Measurements from ENCODE around the gene FMN2. TPM values are rescaled to one million over a fixed set of nuclear protein-coding genes. Genes with fewer than 3 reads are reported as not detected.
A peak's percentile ranks its signal among the peaks of the same experiment; 100 is the strongest.

Gene FMN2
- total RNA-seq, 8 experiments from 2014 or later, result 0.27 to 29.0 (median 23.0) TPM

DNA sequence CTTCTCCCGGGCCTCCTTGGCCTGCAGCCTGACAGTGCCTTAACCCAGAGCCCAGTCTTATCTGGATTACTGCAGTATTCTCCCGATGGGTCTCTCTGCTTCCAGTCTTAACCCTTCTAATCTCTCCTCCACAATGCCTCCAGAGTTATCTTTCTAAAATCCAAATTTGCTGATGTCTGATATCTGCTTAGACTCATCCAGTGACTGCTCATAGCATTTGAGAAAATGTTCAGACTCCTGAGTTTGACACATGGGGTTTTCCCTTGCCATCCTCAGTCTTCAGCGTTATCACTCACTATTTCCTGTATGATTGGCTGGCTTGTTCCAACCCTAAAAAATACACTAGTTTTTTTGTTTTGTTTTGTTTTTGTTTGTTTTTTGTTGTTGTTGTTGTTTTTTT is 102.0 kb downstream of the FMN2 start:
- WGBS, 10 experiments, result 39 to 100% (median 85%) methylated on average over 1 to 3 of the region's 3 CpGs
- in situ Hi-C loops (cut with MboI; ENCODE audit: low pct_unique_long_range_greater_than_20kb in 2 of 9, low sequenced_read_pairs in 9 of 9, unreplicated experiment in 9 of 9), result loop anchor here in 4 of 9 experiments (25.0 kb wide), 2 partner anchors 419 to 494 kb away; partner anchors contain the start of gene GREM2 (in 1 of the 4)

DNA sequence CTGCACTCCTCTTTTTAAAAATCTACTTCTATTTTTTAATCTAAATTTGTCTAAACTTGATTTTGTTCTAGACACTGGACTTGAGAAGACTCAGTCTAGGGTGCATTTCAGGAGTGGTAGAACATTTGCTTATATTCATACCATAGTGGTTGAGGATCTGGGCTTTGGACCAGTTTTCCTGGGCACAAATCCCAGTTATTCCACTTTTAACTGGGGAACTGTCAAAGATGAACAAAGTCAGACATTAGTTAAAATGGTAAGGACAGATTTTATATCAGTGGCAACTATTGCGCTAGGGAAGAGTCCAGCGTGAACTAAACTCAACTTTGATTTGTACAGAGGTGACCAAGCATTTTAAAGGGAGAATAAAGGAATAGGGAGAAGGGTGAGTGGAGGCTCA is 102.4 kb downstream of the FMN2 start:
- Histone ChIP-seq H3K27ac (no peak overlapping the region), H3K4me3 (no peak overlapping the region), H3K4me1 (replicated peaks in 1 of 2) (peaks cover 0 to 3% of the 10 kb centered on the region in 2 donors)
- ATAC-seq (replicated peaks in 6 of 8), result no peak
- in situ Hi-C loops (cut with MboI; ENCODE audit: low pct_unique_long_range_greater_than_20kb in 2 of 9, low sequenced_read_pairs in 9 of 9, unreplicated experiment in 9 of 9), result loop anchor here in 4 of 9 experiments (25.0 kb wide), 2 partner anchors 418 to 493 kb away; partner anchors contain the start of gene GREM2 (in 1 of the 4)
- WGBS, 10 experiments, result 80 to 100% (median 95%) methylated on average over 1 to 2 of the region's 2 CpGs; no CpG with 5 or more reads in 1 of the 10 experiments

More for the DNA sequence above, 102.0 kb downstream of the FMN2 start:
- Histone ChIP-seq H3K4me1 (replicated peaks in 1 of 2) (peaks cover 0 to 3% of the 10 kb centered on the region in 2 donors), H3K4me3 (no peak overlapping the region), H3K27ac (no peak overlapping the region)
- no peak for ATAC-seq (replicated peaks in 6 of 8)

DNA sequence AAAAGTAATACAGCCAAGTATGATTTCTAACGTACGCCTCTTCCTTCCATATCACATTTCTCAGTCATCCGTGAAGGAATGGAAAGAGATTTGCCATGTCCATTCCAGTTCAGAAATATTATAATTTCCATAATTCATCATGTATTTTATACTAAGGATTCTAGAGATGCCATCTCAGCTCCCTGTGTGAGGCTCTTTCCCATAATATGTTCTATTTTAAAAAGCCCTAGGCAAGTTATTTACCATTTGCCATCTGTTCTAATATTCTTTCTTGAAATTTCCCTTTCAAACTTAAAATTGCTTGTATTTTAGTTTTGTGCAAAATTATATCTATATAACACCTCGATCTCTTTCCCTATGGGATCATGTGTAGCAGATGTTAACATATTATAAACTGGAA is 106.7 kb downstream of the FMN2 start:
- Histone ChIP-seq H3K27ac (no peak overlapping the region), H3K4me1 (replicated peaks in 1 of 2) (no peaks in the 10 kb centered on the region), H3K4me3 (no peak overlapping the region)
- WGBS, 10 experiments, result 78 to 100% (median 93%) methylated on average over 1 to 4 of the region's 4 CpGs
- ATAC-seq (replicated peaks in 6 of 8), result no peak
- in situ Hi-C loops (cut with MboI; ENCODE audit: low pct_unique_long_range_greater_than_20kb in 2 of 9, low sequenced_read_pairs in 9 of 9, unreplicated experiment in 9 of 9), result loop anchor here in 4 of 9 experiments (25.0 kb wide), 2 partner anchors 414 to 489 kb away; partner anchors contain the start of gene GREM2 (in 1 of the 4)

DNA sequence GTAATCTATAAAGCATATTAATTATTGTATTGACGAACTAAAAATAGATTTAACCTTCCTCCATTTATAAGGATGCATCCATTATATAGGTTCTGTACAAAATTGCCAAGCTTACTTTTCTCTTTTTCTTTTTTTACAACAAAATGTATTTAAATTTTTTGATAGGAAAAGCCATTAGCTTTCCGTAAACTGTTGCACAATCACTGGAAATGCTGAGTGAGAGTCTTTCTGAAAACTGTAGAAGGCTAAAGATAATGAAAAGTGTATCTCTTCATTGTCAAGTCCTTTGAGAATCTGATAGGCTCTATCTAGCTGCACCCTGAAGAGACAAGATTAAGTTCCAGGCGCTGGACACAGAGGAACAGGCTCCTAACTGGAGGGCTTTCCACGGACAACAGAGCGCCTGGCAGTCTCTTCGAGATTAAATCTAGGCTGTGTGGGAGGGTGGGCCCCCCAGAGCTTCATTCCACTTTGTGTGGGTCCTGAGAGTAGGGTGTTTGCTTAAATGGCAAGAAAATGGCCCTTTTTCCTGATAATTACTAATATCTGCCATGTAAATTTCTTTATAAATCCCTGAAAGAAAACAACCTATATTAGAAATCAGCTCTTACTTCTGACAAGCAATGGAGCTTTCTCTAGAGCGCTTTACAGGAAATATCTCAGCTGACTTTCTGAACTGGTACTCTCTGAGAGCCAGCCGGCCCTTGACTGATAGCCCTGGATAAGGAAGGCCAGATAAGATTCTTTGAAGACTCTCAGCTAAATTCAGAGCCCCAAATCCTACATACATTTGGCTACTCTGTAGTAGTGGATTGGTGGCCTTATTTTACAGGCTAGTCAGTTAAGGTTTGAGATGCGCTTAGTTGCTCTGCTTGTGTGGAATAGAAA is 108.3 kb downstream of the FMN2 start:
- H3K4me1 ChIP-seq (replicated peaks in 1 of 2), result no peaks in the 10 kb centered on the region
- no peak overlapping the region for H3K27ac ChIP-seq
- 45 to 100% (median 82%) methylated on average over 1 to 9 of the region's 9 CpGs for WGBS, 10 experiments
- H3K4me3 ChIP-seq, result no peak overlapping the region
- in situ Hi-C loops (cut with MboI; ENCODE audit: low pct_unique_long_range_greater_than_20kb in 2 of 9, low sequenced_read_pairs in 9 of 9, unreplicated experiment in 9 of 9), result loop anchor here in 4 of 9 experiments (25.0 kb wide), 2 partner anchors 412 to 487 kb away; partner anchors contain the start of gene GREM2 (in 1 of the 4)
- ATAC-seq (replicated peaks in 6 of 8), result no peak

DNA sequence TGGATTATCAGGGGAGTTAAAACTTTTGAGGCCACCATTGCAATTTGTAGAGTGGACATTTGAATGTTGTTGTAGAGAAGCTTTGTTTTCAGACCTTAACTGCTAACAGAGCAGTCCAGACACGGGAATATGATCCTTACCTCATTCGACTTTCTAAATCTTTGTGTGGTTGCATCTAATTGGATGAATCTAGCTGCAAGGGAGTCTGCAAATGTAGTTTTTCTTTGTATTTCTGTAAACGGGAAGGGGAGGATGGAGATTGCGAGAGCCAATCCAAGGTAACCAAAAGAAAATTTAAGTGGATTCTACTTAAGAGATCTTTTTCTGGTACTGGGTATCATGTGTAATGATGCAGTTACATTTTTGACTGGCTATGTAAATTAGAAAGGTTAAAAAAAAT is 110.2 kb downstream of the FMN2 start:
- WGBS, 10 experiments, result 40 to 100% (median 93%) methylated on average over 1 to 4 of the region's 4 CpGs; no CpG with 5 or more reads in 1 of the 10 experiments

DNA sequence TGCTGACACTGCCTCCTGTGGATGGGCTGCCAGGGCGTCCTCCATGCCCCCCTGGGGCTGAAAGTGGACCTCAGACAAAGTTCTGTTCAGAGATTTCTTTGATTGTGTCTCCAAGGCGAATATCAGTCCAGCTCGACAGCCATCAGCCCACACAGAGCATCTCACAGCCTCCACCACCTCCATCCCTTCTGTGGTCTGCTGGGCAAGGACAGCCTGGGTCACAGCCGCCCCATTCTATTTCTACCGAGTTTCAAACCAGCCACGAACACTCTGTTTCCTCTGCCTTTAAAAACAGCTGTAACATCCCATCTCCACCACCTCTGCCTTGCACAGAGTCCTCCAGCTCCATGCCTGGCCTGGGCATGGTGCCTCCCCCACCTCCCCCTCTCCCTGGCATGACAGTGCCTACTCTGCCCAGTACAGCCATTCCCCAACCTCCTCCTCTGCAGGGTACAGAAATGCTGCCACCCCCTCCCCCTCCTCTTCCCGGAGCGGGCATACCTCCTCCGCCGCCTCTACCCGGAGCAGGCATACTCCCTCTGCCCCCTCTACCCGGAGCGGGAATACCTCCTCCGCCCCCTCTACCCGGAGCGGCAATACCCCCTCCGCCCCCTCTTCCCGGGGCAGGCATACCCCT is 115.5 kb downstream of the FMN2 start:
- Histone ChIP-seq H3K4me1 (replicated peaks in 1 of 2) (no peaks in the 10 kb centered on the region), H3K27ac (no peak overlapping the region), H3K4me3 (no peak overlapping the region)
- no peak for ATAC-seq (replicated peaks in 6 of 8)
- in situ Hi-C loops (cut with MboI; ENCODE audit: low pct_unique_long_range_greater_than_20kb in 2 of 9, low sequenced_read_pairs in 9 of 9, unreplicated experiment in 9 of 9), result no loop called here
- 50 to 91% (median 79%) methylated on average over 3 to 6 of the region's 18 CpGs; no CpG with 5 or more reads in 5 of the 10 experiments for WGBS, 10 experiments

More for the DNA sequence above, 110.2 kb downstream of the FMN2 start:
- in situ Hi-C loops (cut with MboI; ENCODE audit: low pct_unique_long_range_greater_than_20kb in 2 of 9, low sequenced_read_pairs in 9 of 9, unreplicated experiment in 9 of 9), result no loop called here
- Histone ChIP-seq H3K27ac (no peak overlapping the region), H3K4me3 (no peak overlapping the region), H3K4me1 (replicated peaks in 1 of 2) (no peaks in the 10 kb centered on the region)
- ATAC-seq (replicated peaks in 6 of 8), result no peak

DNA sequence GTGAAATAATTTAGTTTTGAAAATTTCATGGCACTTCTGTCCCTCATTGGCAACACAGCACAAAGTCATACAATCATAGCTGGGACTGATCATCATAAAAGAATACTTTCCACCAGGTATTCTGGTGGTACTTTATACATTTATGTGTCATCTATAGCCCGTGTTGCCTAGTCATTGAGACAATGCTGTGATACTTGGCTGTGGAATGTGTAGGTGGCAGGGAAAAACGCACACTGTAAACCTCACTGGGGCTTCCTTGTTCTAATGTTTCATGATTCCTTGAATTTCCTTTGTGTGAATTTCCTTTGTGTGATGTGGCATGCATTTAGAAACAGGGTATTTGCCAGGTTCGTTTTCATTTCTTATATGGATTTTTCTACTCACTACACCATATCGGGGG is 118.3 kb downstream of the FMN2 start:
- H3K4me3 ChIP-seq, result no peak overlapping the region
- in situ Hi-C loops (cut with MboI; ENCODE audit: low pct_unique_long_range_greater_than_20kb in 2 of 9, low sequenced_read_pairs in 9 of 9, unreplicated experiment in 9 of 9), result no loop called here
- 43 to 100% (median 87%) methylated on average over 1 to 4 of the region's 4 CpGs for WGBS, 10 experiments
- no peaks in the 10 kb centered on the region for H3K4me1 ChIP-seq (replicated peaks in 1 of 2)
- no peak overlapping the region for H3K27ac ChIP-seq
- no peak for ATAC-seq (replicated peaks in 6 of 8)

DNA sequence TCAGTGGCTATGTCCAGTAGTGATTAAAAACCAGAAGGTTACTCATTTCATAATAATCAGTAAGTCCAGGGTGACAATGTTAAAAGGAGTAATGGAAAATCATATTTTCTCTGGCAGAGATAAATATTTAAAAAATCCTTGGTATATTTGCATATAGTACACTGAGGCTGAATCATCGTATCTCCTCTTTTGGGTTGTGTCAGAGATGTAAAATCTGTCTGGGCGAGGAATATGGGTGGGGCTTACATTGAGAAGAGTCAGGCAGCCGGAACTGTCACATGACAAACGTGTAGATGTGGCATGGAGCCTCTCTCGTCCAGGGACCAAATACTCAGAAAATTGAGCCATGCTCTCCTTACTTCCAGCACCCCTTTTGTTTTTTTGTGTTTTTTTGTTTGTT is 120.9 kb downstream of the FMN2 start:
- in situ Hi-C loops (cut with MboI; ENCODE audit: low pct_unique_long_range_greater_than_20kb in 2 of 9, low sequenced_read_pairs in 9 of 9, unreplicated experiment in 9 of 9), result no loop called here
- H3K4me3 ChIP-seq, result no peak overlapping the region
- ATAC-seq (replicated peaks in 6 of 8), result peak in 2 of 8 experiments; percentile 94 to 100
- H3K4me1 ChIP-seq (replicated peaks in 1 of 2), result no peaks in the 10 kb centered on the region
- no peak overlapping the region for H3K27ac ChIP-seq
- 0 to 100% (median 80%) methylated on average over 1 to 5 of the region's 5 CpGs for WGBS, 10 experiments

DNA sequence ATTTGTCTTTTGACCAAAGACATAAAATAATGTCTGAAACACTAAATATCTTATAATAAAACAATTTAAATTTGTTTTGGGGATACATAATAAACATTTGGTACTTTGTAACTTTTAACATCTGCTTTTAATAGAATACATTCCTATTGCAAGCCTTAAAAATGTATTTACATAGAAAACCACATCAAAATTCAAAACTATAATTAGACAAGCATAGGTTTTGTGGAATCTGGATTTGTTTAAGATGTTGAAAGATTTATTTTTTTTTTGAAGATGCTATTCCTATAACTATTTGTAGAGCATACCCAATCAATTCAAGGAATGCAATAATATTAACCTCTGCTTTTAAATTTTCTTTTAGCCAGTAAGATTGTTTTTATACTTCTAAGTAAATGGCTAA is 125.7 kb downstream of the FMN2 start:
- ATAC-seq (replicated peaks in 6 of 8), result no peak
- Histone ChIP-seq H3K4me3 (no peak overlapping the region), H3K4me1 (replicated peaks in 1 of 2) (no peaks in the 10 kb centered on the region), H3K27ac (no peak overlapping the region)
- in situ Hi-C loops (cut with MboI; ENCODE audit: low pct_unique_long_range_greater_than_20kb in 2 of 9, low sequenced_read_pairs in 9 of 9, unreplicated experiment in 9 of 9), result no loop called here

DNA sequence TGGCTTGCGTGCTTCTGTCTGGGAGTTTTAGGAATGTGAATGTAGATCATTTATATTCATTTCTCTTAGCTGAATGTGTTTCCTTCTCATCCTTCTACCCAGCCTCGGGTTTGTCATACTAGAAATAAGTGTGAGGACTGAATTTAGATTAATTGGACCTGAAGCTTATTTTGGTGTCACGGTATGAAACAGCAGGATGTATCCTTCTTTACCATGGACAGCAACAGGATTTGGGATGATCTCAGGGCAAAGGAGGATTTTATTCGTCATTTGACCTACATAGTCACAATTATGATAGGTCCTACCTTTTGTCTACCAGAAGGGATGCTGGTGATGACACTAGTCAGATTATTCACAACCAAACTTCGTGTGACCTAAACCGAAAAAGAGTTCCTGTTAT is 127.4 kb downstream of the FMN2 start:
- Histone ChIP-seq H3K4me1 (replicated peaks in 1 of 2) (no peaks in the 10 kb centered on the region), H3K4me3 (no peak overlapping the region), H3K27ac (no peak overlapping the region)
- 34 to 78% (median 66%) methylated on average over 3 to 6 of the region's 6 CpGs; no CpG with 5 or more reads in 1 of the 10 experiments for WGBS, 10 experiments
- ATAC-seq (replicated peaks in 6 of 8), result no peak
- in situ Hi-C loops (cut with MboI; ENCODE audit: low pct_unique_long_range_greater_than_20kb in 2 of 9, low sequenced_read_pairs in 9 of 9, unreplicated experiment in 9 of 9), result no loop called here

DNA sequence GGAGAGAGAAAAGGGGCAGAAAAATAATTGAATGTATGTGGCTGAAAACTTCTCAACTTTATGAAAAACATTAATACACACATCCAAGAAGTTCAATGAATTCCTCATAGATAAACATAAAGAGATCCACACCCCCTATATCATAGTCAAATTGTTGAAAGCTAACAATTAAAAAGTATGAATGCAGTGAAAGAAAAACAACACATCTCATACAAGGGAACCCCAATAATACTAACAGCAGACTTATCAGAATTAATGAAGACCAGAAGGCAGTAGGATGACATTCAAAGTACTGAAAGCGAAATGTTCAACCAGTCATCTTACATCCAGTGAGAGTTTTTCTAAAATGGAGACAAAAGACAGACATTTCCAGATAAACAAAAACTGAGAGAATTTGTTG is 134.4 kb downstream of the FMN2 start:
- no peak overlapping the region for H3K4me3 ChIP-seq
- in situ Hi-C loops (cut with MboI; ENCODE audit: low pct_unique_long_range_greater_than_20kb in 2 of 9, low sequenced_read_pairs in 9 of 9, unreplicated experiment in 9 of 9), result no loop called here
- H3K27ac ChIP-seq, result no peak overlapping the region
- no peak for ATAC-seq (replicated peaks in 6 of 8)
- H3K4me1 ChIP-seq (replicated peaks in 1 of 2), result no peaks in the 10 kb centered on the region
- 0 to 100% (median 96%) methylated on average over 1 of the region's 1 CpG for WGBS, 10 experiments

DNA sequence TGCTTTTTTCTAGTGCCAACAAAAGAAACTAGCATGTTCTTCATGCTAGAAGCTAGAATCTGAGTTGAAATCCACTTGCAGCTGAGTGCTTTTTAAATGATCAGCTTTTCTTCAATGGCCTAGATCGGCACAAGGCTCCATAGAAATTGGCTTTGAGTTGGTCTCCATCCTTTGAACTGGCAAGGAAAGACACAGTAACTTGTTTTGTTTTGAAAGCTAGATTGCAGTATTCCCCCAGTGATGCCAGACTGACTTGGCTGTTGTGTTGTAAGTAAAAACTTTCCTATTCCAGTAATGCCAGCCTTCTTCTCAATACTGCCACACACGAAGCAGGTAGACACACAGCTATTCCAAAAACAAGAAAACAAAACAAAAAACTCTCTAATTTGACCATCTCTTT is 139.1 kb downstream of the FMN2 start:
- Histone ChIP-seq H3K4me3 (no peak overlapping the region), H3K4me1 (replicated peaks in 1 of 2) (no peaks in the 10 kb centered on the region), H3K27ac (no peak overlapping the region)
- ATAC-seq (replicated peaks in 6 of 8), result no peak
- in situ Hi-C loops (cut with MboI; ENCODE audit: low pct_unique_long_range_greater_than_20kb in 2 of 9, low sequenced_read_pairs in 9 of 9, unreplicated experiment in 9 of 9), result no loop called here
- WGBS, 10 experiments, result 0 to 100% (median 86%) methylated on average over 1 to 2 of the region's 2 CpGs; no CpG with 5 or more reads in 4 of the 10 experiments

DNA sequence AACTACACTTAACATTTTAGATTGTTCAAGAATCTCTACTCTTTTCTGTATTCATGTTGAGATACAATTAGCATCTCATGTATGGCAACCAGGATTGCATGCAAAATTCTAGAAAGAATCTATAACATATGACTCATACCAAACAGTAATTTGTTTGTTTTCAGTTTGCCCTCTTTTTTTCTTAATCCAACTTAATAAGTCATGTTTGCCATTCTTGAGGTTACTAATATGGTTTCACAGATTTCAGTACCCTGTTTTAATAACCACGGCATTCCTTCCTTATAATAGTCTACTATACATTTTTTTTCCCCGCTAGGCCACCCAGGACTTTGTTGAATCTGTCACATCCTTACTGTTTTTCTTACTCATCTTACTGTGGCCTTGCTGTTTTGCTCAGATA is 140.8 kb downstream of the FMN2 start:
- in situ Hi-C loops (cut with MboI; ENCODE audit: low pct_unique_long_range_greater_than_20kb in 2 of 9, low sequenced_read_pairs in 9 of 9, unreplicated experiment in 9 of 9), result no loop called here
- 5 to 100% (median 94%) methylated on average over 2 of the region's 2 CpGs; no CpG with 5 or more reads in 1 of the 10 experiments for WGBS, 10 experiments
- peak in 2 of 8 experiments; percentile 31 to 66 for ATAC-seq (replicated peaks in 6 of 8)

More for the DNA sequence above, 140.8 kb downstream of the FMN2 start:
- Histone ChIP-seq H3K4me1 (replicated peaks in 1 of 2) (no peaks in the 10 kb centered on the region), H3K27ac (no peak overlapping the region), H3K4me3 (no peak overlapping the region)

Measured in motor neuron (in vitro differentiated cells).